ENCODE data around the gene EFCAB6. TPM values are rescaled to one million over a fixed set of nuclear protein-coding genes. Genes with fewer than 3 reads are reported as not detected.

The EFCAB6 gene
- total RNA-seq, 2 donors from 2014 or later = 2.2 to 2.5 TPM

DNA sequence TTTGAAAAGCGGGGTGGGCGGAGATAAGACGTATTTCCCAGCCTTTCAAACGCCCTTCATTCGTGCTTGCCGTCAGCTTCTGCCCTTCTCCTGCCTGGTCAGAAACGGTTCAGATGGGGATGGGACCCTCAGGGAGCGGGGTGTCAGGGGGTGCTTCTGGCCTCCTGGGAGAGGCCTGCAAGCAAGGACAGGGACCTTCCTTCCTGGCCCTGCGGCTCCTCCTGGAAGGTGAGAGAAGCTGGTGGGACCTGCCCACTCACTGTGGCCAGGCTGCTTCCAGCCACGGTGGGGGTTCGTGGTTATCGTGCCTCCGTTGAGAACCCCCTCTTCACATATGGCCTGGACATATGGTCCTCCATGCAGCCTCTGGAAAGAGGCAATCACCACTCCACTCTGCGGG lies 295.7 kb downstream of the EFCAB6 start:
- no peaks in the 10 kb centered on the region for H3K4me1 ChIP-seq (ENCODE audit: control insufficient read depth in 1 of 2, low read depth in 2 of 2)
- H3K27ac ChIP-seq = no peak overlapping the region
- DNase-seq (ENCODE audit: low spot score) = no peak
- TF ChIP-seq, protein P1, sequence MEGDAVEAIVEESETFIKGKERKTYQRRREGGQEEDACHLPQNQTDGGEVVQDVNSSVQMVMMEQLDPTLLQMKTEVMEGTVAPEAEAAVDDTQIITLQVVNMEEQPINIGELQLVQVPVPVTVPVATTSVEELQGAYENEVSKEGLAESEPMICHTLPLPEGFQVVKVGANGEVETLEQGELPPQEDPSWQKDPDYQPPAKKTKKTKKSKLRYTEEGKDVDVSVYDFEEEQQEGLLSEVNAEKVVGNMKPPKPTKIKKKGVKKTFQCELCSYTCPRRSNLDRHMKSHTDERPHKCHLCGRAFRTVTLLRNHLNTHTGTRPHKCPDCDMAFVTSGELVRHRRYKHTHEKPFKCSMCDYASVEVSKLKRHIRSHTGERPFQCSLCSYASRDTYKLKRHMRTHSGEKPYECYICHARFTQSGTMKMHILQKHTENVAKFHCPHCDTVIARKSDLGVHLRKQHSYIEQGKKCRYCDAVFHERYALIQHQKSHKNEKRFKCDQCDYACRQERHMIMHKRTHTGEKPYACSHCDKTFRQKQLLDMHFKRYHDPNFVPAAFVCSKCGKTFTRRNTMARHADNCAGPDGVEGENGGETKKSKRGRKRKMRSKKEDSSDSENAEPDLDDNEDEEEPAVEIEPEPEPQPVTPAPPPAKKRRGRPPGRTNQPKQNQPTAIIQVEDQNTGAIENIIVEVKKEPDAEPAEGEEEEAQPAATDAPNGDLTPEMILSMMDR (IDR thresholded peaks at IDR 0.05) = no peak
- H3K36me3 ChIP-seq = no peaks in the 10 kb centered on the region
- H3K9me3 ChIP-seq = no peaks in the 10 kb centered on the region
- H3K4me3 ChIP-seq = no peak overlapping the region
- no peaks in the 10 kb centered on the region for H3K27me3 ChIP-seq (replicated peaks; ENCODE audit: insufficient read depth)
- ATAC-seq (ENCODE audit: insufficient number of reproducible peaks, low FRiP score, low read depth) = no peak

DNA sequence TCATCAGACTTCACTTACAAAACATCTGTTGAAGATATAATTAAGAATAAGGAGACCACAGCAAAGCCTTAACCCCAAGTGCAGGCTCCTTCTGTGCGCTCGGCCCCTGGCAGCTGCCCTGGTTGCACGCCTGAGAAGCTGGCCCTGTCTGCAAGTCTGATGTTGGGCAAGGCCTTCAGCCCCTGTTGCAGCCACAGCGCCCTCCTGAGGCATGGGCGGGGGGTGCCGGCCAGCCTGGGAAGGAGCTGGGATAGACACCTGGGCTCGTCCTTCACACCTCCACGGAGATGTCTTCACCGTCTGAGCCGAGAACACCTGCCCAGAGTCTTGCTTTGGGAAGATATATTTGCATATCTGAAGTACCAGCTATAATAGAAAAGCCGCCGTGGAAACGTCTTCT lies 296.2 kb downstream of the EFCAB6 start:
- Histone ChIP-seq H3K27ac (no peak overlapping the region), H3K9me3 (no peaks in the 10 kb centered on the region), H3K4me1 (ENCODE audit: control insufficient read depth in 1 of 2, low read depth in 2 of 2) (no peaks in the 10 kb centered on the region), H3K4me3 (no peak overlapping the region), H3K36me3 (no peaks in the 10 kb centered on the region), H3K27me3 (replicated peaks; ENCODE audit: insufficient read depth) (no peaks in the 10 kb centered on the region)
- TF ChIP-seq, protein P1 (IDR thresholded peaks at IDR 0.05) = no peak
- ATAC-seq (ENCODE audit: insufficient number of reproducible peaks, low FRiP score, low read depth) (no peak), DNase-seq (ENCODE audit: low spot score) (no peak)

DNA sequence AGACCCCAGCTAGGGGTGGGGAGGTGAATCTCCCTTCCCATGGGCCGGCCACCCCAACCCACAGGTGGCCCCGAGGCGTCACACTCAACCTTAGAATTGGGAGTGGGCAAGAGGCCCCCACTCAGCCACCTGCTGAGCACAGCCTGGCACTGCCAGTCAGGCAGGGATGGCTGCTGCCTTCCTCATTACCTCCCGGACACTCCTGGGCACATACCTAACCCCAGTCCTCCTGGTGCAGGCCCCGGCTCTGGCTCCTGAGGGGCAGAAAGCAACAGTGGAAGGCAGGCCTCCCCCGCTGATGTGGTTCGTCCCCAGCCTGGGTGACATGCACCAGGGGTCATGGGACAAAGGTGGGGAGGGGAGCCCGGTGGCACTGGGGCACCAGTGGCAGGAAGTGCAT lies 296.7 kb downstream of the EFCAB6 start:
- H3K27me3 ChIP-seq (replicated peaks; ENCODE audit: insufficient read depth) = no peaks in the 10 kb centered on the region
- ATAC-seq (ENCODE audit: insufficient number of reproducible peaks, low FRiP score, low read depth) (no peak), DNase-seq (ENCODE audit: low spot score) (no peak)
- no peak overlapping the region for H3K4me3 ChIP-seq
- H3K4me1 ChIP-seq (ENCODE audit: control insufficient read depth in 1 of 2, low read depth in 2 of 2) = no peaks in the 10 kb centered on the region
- no peaks in the 10 kb centered on the region for H3K36me3 ChIP-seq
- TF ChIP-seq, protein P1 (IDR thresholded peaks at IDR 0.05) = no peak
- no peaks in the 10 kb centered on the region for H3K9me3 ChIP-seq
- H3K27ac ChIP-seq = no peak overlapping the region

DNA sequence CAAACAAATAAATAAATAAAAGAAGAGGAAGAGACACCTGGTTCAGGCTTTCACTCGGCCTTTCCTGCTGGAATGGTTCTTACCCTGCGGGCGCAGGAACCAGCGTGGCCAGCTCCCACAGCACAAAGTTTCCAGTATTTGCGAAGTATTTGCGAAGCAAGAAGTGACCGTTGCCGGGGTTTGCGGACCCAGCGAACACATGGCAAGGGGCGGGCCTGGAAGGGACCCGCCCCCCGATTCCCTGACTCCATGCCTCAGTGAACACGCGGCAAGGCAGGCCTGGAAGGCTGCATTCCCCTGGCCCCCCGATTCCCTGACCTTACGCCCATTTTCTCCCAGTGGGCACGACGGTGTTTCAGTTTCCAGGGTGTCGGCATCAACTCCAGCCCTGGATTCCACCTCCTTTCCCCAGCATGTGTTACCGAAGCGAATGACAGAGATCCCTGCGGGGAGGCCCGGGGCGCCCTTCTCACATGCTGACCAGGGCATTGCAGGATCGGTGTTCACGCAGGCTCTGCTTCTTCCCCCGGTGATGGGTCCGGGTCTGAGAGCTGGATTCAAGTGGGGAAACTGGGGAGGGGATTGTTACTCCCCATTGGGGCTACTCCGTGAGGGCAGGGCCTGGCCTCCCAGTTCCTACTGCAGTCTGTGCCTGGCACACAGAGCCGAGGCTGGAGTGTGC lies 297.5 kb downstream of the EFCAB6 start:
- H3K27ac ChIP-seq = no peak overlapping the region
- H3K4me1 ChIP-seq (ENCODE audit: control insufficient read depth in 1 of 2, low read depth in 2 of 2) = no peaks in the 10 kb centered on the region
- TF ChIP-seq, protein P1 (IDR thresholded peaks at IDR 0.05) = no peak
- DNase-seq (ENCODE audit: low spot score) (no peak), ATAC-seq (ENCODE audit: insufficient number of reproducible peaks, low FRiP score, low read depth) (no peak)
- H3K9me3 ChIP-seq = no peaks in the 10 kb centered on the region
- H3K4me3 ChIP-seq = no peak overlapping the region
- no peaks in the 10 kb centered on the region for H3K36me3 ChIP-seq
- H3K27me3 ChIP-seq (replicated peaks; ENCODE audit: insufficient read depth) = no peaks in the 10 kb centered on the region

DNA sequence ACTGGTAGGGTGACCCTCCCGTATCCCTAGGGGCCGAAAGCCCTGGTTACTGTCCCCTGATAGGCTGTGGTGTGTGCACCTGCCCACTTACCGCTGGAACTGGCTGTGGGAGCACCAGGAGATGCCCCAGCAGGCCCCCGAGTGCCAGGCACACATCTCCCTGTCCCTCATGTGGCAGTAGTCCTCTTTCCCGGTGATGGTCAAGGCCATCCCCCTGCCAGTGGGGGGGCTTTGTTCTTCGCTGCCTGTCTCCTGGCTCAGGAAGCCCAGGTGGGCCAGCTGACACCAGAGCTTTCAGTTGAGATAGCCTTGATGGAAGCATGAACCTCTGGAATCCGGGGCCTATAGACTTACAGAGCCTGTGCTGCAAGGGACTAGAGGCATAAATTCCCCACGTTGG lies 299.8 kb downstream of the EFCAB6 start:
- no peak for DNase-seq (ENCODE audit: low spot score)
- no peak overlapping the region for H3K4me3 ChIP-seq
- no peaks in the 10 kb centered on the region for H3K9me3 ChIP-seq
- ATAC-seq (ENCODE audit: insufficient number of reproducible peaks, low FRiP score, low read depth) = no peak
- H3K27ac ChIP-seq = no peak overlapping the region
- H3K27me3 ChIP-seq (replicated peaks; ENCODE audit: insufficient read depth) = no peaks in the 10 kb centered on the region
- no peaks in the 10 kb centered on the region for H3K36me3 ChIP-seq
- H3K4me1 ChIP-seq (ENCODE audit: control insufficient read depth in 1 of 2, low read depth in 2 of 2) = no peaks in the 10 kb centered on the region
- TF ChIP-seq, protein P1 (IDR thresholded peaks at IDR 0.05) = no peak
